A549 (cell line): Measurements from ENCODE around the gene WDHD1. TPM values are rescaled to one million over a fixed set of nuclear protein-coding genes. Genes with fewer than 3 reads are reported as not detected.

Source experiments
- ATAC-seq, 2 experiments: fragments of 200-7000 bp in 1 of 2; fragments of >200 bp in 1 of 2; cut with Nextera tagmentation in 1 of 2; cut with Tn5 transposase in 1 of 2; 3 replicates each; pipeline versions ENCODE4 v1.8.0 to v1.9.1; 2018 to 2020; ENCODE audit warnings: mild to moderate bottlenecking in 1 of 2, moderate library complexity in 1 of 2
- CTCF ChIA-PET: fragments of 300-600 bp; sonication (Branson Sonifier 250); formaldehyde crosslinking; extraction: SDS; loops from one replicate; lab custom pipeline; 2021; ENCODE audit warnings: antibody characterized with exemption, inconsistent platforms; lab: Yijun Ruan, JAX
- POLR2A ChIA-PET: fragments of 350-600 bp; formaldehyde crosslinking; extraction: SDS; loops from one replicate; lab custom pipeline; 2021; ENCODE audit warnings: antibody characterized with exemption, inconsistent platforms; lab: Yijun Ruan, JAX
- DNase-seq, 2 experiments: peaks; one replicate each; pipeline versions ENCODE4 v3.0.0 to v3.0.0-alpha.2; 2011 to 2016; ENCODE audit warnings: low read depth in 1 of 2, low spot score in 1 of 2
- FAIRE-seq: peaks from 2 replicates; lab custom pipeline; 2011; peaks lifted over from hg19 to GRCh38; lab: Jason Lieb, UNC
- H3K27ac ChIP-seq, 2 experiments: fragments of >200 bp; sonication (Bioruptor Twin); formaldehyde crosslinking; 3 replicates each; pipeline ENCODE4 v1.5.1; 2016 to 2017
- H3K4me1 ChIP-seq: fragments of >200 bp; sonication (Bioruptor Twin); formaldehyde crosslinking; 3 replicates; pipeline ENCODE4 v1.6.1; 2016
- H3K4me2 ChIP-seq: fragments of >200 bp; sonication (Bioruptor Twin); formaldehyde crosslinking; 3 replicates; pipeline ENCODE4 v1.6.1; 2016
- H3K4me3 ChIP-seq: fragments of >200 bp; sonication (Bioruptor Twin); formaldehyde crosslinking; 3 replicates; pipeline ENCODE4 v1.5.1; 2016
- H3K9me3 ChIP-seq: fragments of >200 bp; sonication (Bioruptor Twin); formaldehyde crosslinking; 3 replicates; pipeline ENCODE4 v1.6.1; 2016
- ATOH8 ChIP-seq: fragments of 250-450 bp; sonication (Bioruptor Pico); IDR thresholded peaks from 2 replicates; pipeline ENCODE4 v1.5.0; 2020; ENCODE audit warnings: low read depth, mild to moderate bottlenecking, moderate library complexity
- CBX2 ChIP-seq: fragments of 200-600 bp; sonication (generic); IDR thresholded peaks from 2 replicates; pipeline ENCODE4 v1.6.1; 2016; ENCODE audit warnings: low read depth, mild to moderate bottlenecking, borderline replicate concordance
- CEBPB ChIP-seq, 2 experiments: fragments of >200 bp in 1 of 2; sonication (Bioruptor Twin) in 1 of 2; formaldehyde crosslinking in 1 of 2; IDR thresholded peaks; 2 replicates each; pipeline ENCODE4 v1.6.1; 2012 to 2016
- CHD2 ChIP-seq: fragments of 150-350 bp; IDR thresholded peaks from 2 replicates; pipeline ENCODE4 v1.6.1; 2014; ENCODE audit warnings: low read length; ENCODE audit not compliant: partially characterized antibody
- CHD4 ChIP-seq: fragments of 200-600 bp; sonication (generic); IDR thresholded peaks from 2 replicates; pipeline ENCODE4 v1.6.1; 2016; ENCODE audit warnings: antibody characterized with exemption, mild to moderate bottlenecking, borderline replicate concordance
- EHF ChIP-seq: fragments of 250-450 bp; sonication (Bioruptor Pico); IDR thresholded peaks from 2 replicates; pipeline ENCODE4 v1.5.0; 2020; ENCODE audit warnings: mild to moderate bottlenecking
- ELK1 ChIP-seq: fragments of 150-350 bp; IDR thresholded peaks from 2 replicates; pipeline ENCODE4 v1.6.1; 2014; ENCODE audit warnings: low read depth, mild to moderate bottlenecking, low read length
- FOXS1 ChIP-seq: fragments of 250-450 bp; sonication (Bioruptor Pico); IDR thresholded peaks from 2 replicates; pipeline ENCODE4 v1.5.0; 2020; ENCODE audit warnings: mild to moderate bottlenecking, moderate library complexity
- KDM1A ChIP-seq: fragments of 200-600 bp; sonication (generic); IDR thresholded peaks from 2 replicates; pipeline ENCODE4 v1.6.1; 2016; ENCODE audit warnings: low read depth, mild to moderate bottlenecking
- MYC ChIP-seq: IDR thresholded peaks from 2 replicates; pipeline ENCODE4 v1.6.1; 2012; ENCODE audit warnings: mild to moderate bottlenecking, inconsistent platforms, low read length, improper control_type of control experiment, borderline replicate concordance
- POLR2AphosphoS2 ChIP-seq: conservative IDR thresholded peaks from 2 replicates; pipeline ENCODE4 v1.6.1; 2012; ENCODE audit warnings: low read length, improper control_type of control experiment, inconsistent platforms
- RAD21 ChIP-seq, 2 experiments: fragments of >200 bp in 1 of 2; sonication (Bioruptor Twin) in 1 of 2; formaldehyde crosslinking in 1 of 2; IDR thresholded peaks in 1 of 2; conservative IDR thresholded peaks in 1 of 2; 2 replicates in 1 of 2; 3 replicates in 1 of 2; pipeline ENCODE4 v1.6.1; 2012 to 2018; ENCODE audit warnings: inconsistent platforms in 1 of 2
- RNF2 ChIP-seq: fragments of 200-600 bp; sonication (generic); IDR thresholded peaks from 2 replicates; pipeline ENCODE4 v1.6.1; 2016; ENCODE audit warnings: low read depth, mild to moderate bottlenecking, antibody characterized with exemption, moderate library complexity, borderline replicate concordance
- WGBS: methylation state at CpG from one replicate; pipeline ENCODE4 v1.1.6; 2017; ENCODE audit errors: missing lambda C conversion rate; 5-methylcytosine and 5-hydroxymethylcytosine counted together
- polyA plus RNA-seq, 4 experiments: library from polyadenylated mRNA; depleted of rRNA in 3 of 4; stranded (reverse); fragments of >200 nt; fragmentation: RNase III in 1 of 4; extraction: RNeasy Plus Mini Kit Qiagen cat#74134 plus additional on column Dnase treatment in 1 of 4; gene quantifications; 2 replicates in 3 of 4; 3 replicates in 1 of 4; pipeline ENCODE4 v1.2.3, GENCODE V29; 2011 to 2017
- TF ChIP-seq, protein P1 (sequence below): fragments of 200-600 bp; sonication (generic); IDR thresholded peaks from 2 replicates; pipeline ENCODE4 v1.6.1; 2016; ENCODE audit warnings: antibody characterized with exemption, mild to moderate bottlenecking, moderate library complexity
- TF ChIP-seq, protein P2 (sequence below): IDR thresholded peaks from 2 replicates; pipeline ENCODE4 v1.6.1; 2012; ENCODE audit warnings: low read depth, borderline replicate concordance
- TF ChIP-seq, protein P3 (sequence below): IDR thresholded peaks from 2 replicates; pipeline ENCODE4 v1.6.1; 2012
- TF ChIP-seq, protein P4 (sequence below): fragments of 250-450 bp; sonication (Bioruptor Pico); IDR thresholded peaks from 2 replicates; pipeline ENCODE4 v1.5.0; 2021; ENCODE audit warnings: mild to moderate bottlenecking, moderate library complexity, borderline replicate concordance

WDHD1 gene
- polyA plus RNA-seq, 2 of the 4 experiments (the other 2 are of a cell fraction): 16.3 to 35.6 TPM

- peak overlapping the region; percentile 100 for H3K4me2 ChIP-seq
- peak; percentile 35 to 76 for DNase-seq
- 0% methylated on average over 11 of the region's 37 CpGs for WGBS
- ChIA-PET CTCF (interaction anchor here (1.4 to 2.3 kb wide), 6 partner anchors 14 to 96 kb away, joined by 3 to 9 read pairs (median 5); no protein-coding TSS in a partner anchor), POLR2A (interaction anchor here (0.6 to 1.0 kb wide), 6 partner anchors 11 to 337 kb away, joined by 3 to 4 read pairs (median 3); partner anchors contain the start of genes SOCS4 and WDHD1)
- peaks cover 9% of the 10 kb centered on the region; the same call in 2 of the 3 replicates for H3K4me1 ChIP-seq
- H3K4me3 ChIP-seq: peak overlapping the region; percentile 70
- FAIRE-seq: no peak
- TF ChIP-seq ELK1 (no peak), RNF2 (peak; percentile 78; the same call in 1 of the 2 replicates), RAD21 (conservative IDR thresholded peaks at IDR 0.05 in 1 of 2, IDR thresholded peaks at IDR 0.05 in 1 of 2) (no peak), FOXS1 (CRISPR knock-in tag) (no peak), KDM1A (peak; percentile 46; the same call in 1 of the 2 replicates), CHD4 (no peak), CEBPB (IDR thresholded peaks at IDR 0.05) (peak in 1 of 2 experiments; percentile 51; a peak in 2 of 4 replicates)
- TF ChIP-seq, protein P1, sequence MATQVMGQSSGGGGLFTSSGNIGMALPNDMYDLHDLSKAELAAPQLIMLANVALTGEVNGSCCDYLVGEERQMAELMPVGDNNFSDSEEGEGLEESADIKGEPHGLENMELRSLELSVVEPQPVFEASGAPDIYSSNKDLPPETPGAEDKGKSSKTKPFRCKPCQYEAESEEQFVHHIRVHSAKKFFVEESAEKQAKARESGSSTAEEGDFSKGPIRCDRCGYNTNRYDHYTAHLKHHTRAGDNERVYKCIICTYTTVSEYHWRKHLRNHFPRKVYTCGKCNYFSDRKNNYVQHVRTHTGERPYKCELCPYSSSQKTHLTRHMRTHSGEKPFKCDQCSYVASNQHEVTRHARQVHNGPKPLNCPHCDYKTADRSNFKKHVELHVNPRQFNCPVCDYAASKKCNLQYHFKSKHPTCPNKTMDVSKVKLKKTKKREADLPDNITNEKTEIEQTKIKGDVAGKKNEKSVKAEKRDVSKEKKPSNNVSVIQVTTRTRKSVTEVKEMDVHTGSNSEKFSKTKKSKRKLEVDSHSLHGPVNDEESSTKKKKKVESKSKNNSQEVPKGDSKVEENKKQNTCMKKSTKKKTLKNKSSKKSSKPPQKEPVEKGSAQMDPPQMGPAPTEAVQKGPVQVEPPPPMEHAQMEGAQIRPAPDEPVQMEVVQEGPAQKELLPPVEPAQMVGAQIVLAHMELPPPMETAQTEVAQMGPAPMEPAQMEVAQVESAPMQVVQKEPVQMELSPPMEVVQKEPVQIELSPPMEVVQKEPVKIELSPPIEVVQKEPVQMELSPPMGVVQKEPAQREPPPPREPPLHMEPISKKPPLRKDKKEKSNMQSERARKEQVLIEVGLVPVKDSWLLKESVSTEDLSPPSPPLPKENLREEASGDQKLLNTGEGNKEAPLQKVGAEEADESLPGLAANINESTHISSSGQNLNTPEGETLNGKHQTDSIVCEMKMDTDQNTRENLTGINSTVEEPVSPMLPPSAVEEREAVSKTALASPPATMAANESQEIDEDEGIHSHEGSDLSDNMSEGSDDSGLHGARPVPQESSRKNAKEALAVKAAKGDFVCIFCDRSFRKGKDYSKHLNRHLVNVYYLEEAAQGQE: no peak
- TF ChIP-seq, protein P2, sequence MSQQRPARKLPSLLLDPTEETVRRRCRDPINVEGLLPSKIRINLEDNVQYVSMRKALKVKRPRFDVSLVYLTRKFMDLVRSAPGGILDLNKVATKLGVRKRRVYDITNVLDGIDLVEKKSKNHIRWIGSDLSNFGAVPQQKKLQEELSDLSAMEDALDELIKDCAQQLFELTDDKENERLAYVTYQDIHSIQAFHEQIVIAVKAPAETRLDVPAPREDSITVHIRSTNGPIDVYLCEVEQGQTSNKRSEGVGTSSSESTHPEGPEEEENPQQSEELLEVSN: peak; percentile 28; the same call in 1 of the 2 replicates
- TF ChIP-seq, protein P3, sequence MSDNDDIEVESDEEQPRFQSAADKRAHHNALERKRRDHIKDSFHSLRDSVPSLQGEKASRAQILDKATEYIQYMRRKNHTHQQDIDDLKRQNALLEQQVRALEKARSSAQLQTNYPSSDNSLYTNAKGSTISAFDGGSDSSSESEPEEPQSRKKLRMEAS: peak; percentile 56; the same call in 1 of the 2 replicates
- peak overlapping the region; percentile 63 to 90 for H3K27ac ChIP-seq
- ATAC-seq: peak; percentile 87 to 88
- no peaks in the 10 kb centered on the region for H3K9me3 ChIP-seq
Observed at GRCh38 chr14:54902143-54902520, 124.8 kb downstream of the WDHD1 start.

DNA sequence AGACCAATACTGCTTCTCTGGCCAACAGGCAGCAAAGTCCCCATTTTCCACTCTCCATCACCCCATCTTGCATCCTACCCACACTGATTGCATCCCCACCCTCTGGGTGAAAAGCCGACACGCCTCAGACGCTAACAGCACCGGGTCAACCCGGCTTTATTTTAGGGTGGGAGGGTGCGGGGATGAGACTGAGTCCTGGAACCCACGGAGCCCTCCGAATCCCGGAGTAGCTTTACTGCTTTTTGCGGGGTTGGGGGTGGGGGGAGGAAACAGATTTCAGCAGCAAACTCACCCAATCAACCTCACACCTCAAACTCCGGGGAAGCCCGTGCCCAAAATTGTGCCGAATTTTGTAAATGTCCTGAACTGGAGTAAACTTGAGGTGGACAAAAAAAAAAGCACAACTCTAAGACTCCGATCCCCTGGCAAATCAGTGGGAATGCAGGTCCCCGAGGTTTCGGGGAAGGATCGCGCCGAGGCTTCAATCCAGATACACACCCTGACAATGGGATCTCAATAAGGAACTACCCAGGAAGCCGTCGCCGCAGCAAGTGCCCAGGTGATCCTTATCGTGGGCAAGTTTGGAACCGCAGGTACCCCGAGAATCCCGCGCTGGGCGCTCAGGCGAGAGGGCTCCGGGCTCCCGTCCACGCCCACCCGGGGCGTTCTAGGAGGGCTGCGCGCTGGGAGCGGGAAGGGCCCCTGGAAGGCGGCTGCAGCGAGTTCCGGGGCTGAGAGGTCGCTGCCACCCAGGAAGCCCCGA is 125.3 kb downstream of the WDHD1 start:
- peak; percentile 14 to 15 for DNase-seq
- Histone ChIP-seq H3K9me3 (no peaks in the 10 kb centered on the region), H3K4me3 (peak overlapping the region; percentile 70), H3K27ac (peak overlapping the region; percentile 63 to 90), H3K4me2 (peak overlapping the region; percentile 100), H3K4me1 (peaks cover 9% of the 10 kb centered on the region; the same call in 2 of the 3 replicates)
- ChIA-PET CTCF (interaction anchor here (1.4 to 2.3 kb wide), 5 partner anchors 13 to 88 kb away, joined by 3 to 9 read pairs (median 4); no protein-coding TSS in a partner anchor), POLR2A (interaction anchor here (0.6 to 1.0 kb wide), 7 partner anchors 11 to 336 kb away, joined by 3 to 4 read pairs (median 3); partner anchors contain the start of genes SOCS4 and WDHD1)
- WGBS: 17% methylated on average over 26 of the region's 42 CpGs
- ATAC-seq: peak in 1 of 2 experiments; percentile 60; a peak in 3 of 6 replicates
- no peak for FAIRE-seq
- TF ChIP-seq, protein P2: peak; percentile 66; the same call in 1 of the 2 replicates
- TF ChIP-seq RNF2 (no peak), MYC (no peak), CBX2 (no peak), POLR2AphosphoS2 (no peak), EHF (CRISPR knock-in tag) (no peak), ATOH8 (CRISPR knock-in tag) (no peak), CHD2 (peak; percentile 38)
- TF ChIP-seq, protein P4, sequence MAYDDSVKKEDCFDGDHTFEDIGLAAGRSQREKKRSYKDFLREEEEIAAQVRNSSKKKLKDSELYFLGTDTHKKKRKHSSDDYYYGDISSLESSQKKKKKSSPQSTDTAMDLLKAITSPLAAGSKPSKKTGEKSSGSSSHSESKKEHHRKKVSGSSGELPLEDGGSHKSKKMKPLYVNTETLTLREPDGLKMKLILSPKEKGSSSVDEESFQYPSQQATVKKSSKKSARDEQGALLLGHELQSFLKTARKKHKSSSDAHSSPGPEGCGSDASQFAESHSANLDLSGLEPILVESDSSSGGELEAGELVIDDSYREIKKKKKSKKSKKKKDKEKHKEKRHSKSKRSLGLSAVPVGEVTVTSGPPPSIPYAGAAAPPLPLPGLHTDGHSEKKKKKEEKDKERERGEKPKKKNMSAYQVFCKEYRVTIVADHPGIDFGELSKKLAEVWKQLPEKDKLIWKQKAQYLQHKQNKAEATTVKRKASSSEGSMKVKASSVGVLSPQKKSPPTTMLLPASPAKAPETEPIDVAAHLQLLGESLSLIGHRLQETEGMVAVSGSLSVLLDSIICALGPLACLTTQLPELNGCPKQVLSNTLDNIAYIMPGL (CRISPR knock-in tag): no peak
- TF ChIP-seq, protein P1: peak; percentile 43; the same call in 1 of the 2 replicates
